Parathyroid adenoma (tissue), 2 donors: ENCODE results near the gene MMP11.
A peak's percentile ranks its signal among the peaks of the same experiment; 100 is the strongest.

Source experiments
- H2AFZ ChIP-seq: fragments of 300-600 bp; sonication (generic); one replicate; pipeline ENCODE4 v1.7.0; 2017; ENCODE audit warnings: antibody characterized with exemption, mild to moderate bottlenecking
- H3K27ac ChIP-seq: fragments of 300-600 bp; sonication (generic); one replicate; pipeline ENCODE4 v1.7.0; 2017
- H3K27me3 ChIP-seq: fragments of 300-600 bp; sonication (generic); one replicate; pipeline ENCODE4 v1.7.0; 2017; ENCODE audit warnings: low read length; ENCODE audit not compliant: control insufficient read depth, insufficient read depth
- H3K36me3 ChIP-seq: fragments of 300-600 bp; sonication (generic); one replicate; pipeline ENCODE4 v1.7.0; 2017; ENCODE audit warnings: low read length; ENCODE audit not compliant: control insufficient read depth, insufficient read depth
- H3K4me1 ChIP-seq: fragments of 300-600 bp; sonication (generic); one replicate; pipeline ENCODE4 v1.7.0; 2017; ENCODE audit warnings: control low read depth
- H3K4me2 ChIP-seq: fragments of 300-600 bp; sonication (generic); one replicate; pipeline ENCODE4 v1.7.0; 2017; ENCODE audit warnings: low read length
- H3K4me3 ChIP-seq: fragments of 300-600 bp; sonication (generic); one replicate; pipeline ENCODE4 v1.7.0; 2017; ENCODE audit warnings: low read depth, low read length
- H3K79me2 ChIP-seq: fragments of 300-600 bp; sonication (generic); one replicate; pipeline ENCODE4 v1.7.0; 2017; ENCODE audit warnings: control low read depth
- H3K9ac ChIP-seq: fragments of 300-600 bp; sonication (generic); one replicate; pipeline ENCODE4 v1.7.0; 2017; ENCODE audit warnings: mild to moderate bottlenecking
- H3K9me3 ChIP-seq: fragments of 300-600 bp; sonication (generic); one replicate; pipeline ENCODE4 v1.7.0; 2017; ENCODE audit warnings: low read length; ENCODE audit not compliant: control insufficient read depth
- TF ChIP-seq, protein P1 (sequence below): fragments of 300-600 bp; sonication (generic); IDR thresholded peaks from one replicate; pipeline ENCODE4 v1.7.0; 2017; ENCODE audit warnings: antibody characterized with exemption, mild to moderate bottlenecking
- donor health status: primary hyperparathyroidism.

MMP11 gene

DNA sequence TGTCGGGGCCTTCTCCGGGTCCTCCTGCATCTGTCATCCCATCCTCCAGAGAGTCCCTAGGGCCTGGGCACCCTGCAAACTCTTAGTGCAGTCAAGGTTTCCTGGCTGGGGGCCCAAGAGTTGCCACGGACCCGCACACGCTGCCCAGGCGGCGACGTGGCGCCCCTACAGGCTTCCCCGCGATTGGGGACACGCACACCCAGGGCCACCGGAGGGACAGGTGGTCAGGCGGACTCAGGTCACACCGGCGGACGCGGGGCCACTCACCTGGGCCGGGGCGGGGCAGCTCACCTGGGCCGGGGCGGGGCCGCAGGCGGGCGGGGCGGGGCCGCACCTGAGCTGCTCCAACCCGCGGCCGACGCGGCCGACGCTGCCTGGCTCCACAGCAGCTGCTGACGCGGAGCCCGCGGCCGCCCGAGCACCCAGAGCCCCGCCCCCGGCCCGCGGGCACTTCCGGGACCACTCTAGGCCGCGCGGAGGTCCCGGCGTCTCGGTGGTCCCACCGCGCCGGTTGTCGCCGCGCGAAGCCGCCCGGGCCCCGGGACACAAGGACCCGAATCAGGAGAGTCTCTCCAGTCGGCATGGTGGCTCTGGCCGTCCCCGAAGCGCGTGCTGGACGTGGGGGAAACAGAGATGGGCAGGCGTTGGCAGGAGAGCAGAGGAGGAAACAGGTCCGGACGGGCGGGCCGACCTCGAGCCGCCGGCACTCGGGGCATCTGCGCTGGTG is 21.8 kb upstream of the MMP11 start, which contains the start of gene ZNF70:
Gene ZNF70, minus strand, starts transcription at position 399 of the 727 bp plus-strand sequence. CDS start 5,972 bp downstream, outside the sequence.
- peaks cover 2% of the 10 kb centered on the region for H3K4me1 ChIP-seq
- no peaks in the 10 kb centered on the region for H3K9me3 ChIP-seq
- H3K27me3 ChIP-seq, result no peaks in the 10 kb centered on the region
- no peaks in the 10 kb centered on the region for H3K79me2 ChIP-seq
- peak within 1 kb of the TSS; percentile 98 for H3K4me2 ChIP-seq
- TF ChIP-seq, protein P1, sequence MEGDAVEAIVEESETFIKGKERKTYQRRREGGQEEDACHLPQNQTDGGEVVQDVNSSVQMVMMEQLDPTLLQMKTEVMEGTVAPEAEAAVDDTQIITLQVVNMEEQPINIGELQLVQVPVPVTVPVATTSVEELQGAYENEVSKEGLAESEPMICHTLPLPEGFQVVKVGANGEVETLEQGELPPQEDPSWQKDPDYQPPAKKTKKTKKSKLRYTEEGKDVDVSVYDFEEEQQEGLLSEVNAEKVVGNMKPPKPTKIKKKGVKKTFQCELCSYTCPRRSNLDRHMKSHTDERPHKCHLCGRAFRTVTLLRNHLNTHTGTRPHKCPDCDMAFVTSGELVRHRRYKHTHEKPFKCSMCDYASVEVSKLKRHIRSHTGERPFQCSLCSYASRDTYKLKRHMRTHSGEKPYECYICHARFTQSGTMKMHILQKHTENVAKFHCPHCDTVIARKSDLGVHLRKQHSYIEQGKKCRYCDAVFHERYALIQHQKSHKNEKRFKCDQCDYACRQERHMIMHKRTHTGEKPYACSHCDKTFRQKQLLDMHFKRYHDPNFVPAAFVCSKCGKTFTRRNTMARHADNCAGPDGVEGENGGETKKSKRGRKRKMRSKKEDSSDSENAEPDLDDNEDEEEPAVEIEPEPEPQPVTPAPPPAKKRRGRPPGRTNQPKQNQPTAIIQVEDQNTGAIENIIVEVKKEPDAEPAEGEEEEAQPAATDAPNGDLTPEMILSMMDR, result no peak
- peak within 1 kb of the TSS; percentile 90 for H2AFZ ChIP-seq
- no peaks in the 10 kb centered on the region for H3K36me3 ChIP-seq
- peak within 1 kb of the TSS; percentile 79 for H3K4me3 ChIP-seq
- peak within 1 kb of the TSS; percentile 21 for H3K9ac ChIP-seq
- peak within 1 kb of the TSS; percentile 85 for H3K27ac ChIP-seq

DNA sequence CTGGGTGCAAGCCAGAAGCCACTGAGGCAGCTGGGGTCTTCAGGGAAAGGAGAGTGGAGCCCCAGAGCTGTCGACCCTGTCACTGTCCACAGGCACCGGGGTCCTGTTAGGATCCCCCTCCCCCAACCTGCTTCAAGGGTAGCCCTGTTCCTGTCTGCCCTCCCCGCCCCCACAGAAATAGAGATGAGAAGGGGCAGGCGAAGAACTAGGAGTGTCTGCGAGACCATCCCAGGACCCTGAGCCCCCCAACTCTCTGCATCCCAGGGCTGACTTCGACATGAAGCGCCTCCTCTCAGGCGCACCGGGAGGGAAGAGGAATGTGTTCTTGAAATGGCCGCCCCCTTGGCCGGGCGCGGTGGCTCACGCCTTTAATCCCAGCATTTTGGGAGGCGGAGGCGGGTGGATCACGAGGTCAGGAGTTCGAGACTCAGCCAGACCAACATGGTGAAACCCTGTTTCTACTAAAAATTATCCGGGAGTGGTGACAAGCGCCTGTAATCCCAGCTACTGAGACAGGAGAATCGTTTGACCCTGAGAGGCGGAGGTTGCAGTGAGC is 21.1 kb upstream of the MMP11 start:
- peak overlapping the region; percentile 74 for H3K4me3 ChIP-seq
- peak overlapping the region; percentile 85 for H3K27ac ChIP-seq
- H3K4me2 ChIP-seq, result peak overlapping the region; percentile 94
- peak overlapping the region; percentile 90 for H2AFZ ChIP-seq
- peak overlapping the region; percentile 21 for H3K9ac ChIP-seq
- no peaks in the 10 kb centered on the region for H3K9me3 ChIP-seq
- H3K4me1 ChIP-seq, result peaks cover 2% of the 10 kb centered on the region
- H3K79me2 ChIP-seq, result no peaks in the 10 kb centered on the region
- no peaks in the 10 kb centered on the region for H3K36me3 ChIP-seq
- H3K27me3 ChIP-seq, result no peaks in the 10 kb centered on the region
- TF ChIP-seq, protein P1, result no peak

DNA sequence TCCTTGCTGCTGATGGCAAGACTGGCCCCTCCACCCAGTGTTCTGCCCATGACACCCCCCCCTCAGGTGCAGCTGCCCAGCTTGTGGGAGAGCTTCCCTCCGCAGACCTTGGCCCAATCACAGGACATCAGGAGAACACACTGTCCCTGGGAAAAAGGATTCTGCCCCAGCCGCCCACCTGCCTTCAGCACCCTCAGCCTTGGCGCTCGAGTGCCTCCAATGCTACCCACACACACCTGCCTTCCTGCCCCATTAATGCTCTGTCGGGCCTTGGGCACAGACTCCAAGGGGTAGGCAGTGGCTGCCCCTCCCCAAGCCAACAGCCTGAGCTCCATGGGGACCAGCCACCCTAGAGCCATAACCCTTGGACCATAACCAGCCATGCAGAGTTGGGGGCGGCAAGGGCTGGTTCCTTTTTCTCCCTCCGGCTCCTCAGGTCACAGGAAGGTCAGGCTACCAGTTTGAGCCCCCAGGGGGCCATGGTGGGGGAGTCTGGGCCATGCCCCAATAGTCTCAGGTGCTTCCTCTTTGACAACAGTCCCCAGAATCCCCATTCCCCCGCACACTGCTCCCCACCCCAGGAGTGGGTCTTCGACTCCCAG is 20.5 kb upstream of the MMP11 start:
- H3K9ac ChIP-seq, result no peak overlapping the region

DNA sequence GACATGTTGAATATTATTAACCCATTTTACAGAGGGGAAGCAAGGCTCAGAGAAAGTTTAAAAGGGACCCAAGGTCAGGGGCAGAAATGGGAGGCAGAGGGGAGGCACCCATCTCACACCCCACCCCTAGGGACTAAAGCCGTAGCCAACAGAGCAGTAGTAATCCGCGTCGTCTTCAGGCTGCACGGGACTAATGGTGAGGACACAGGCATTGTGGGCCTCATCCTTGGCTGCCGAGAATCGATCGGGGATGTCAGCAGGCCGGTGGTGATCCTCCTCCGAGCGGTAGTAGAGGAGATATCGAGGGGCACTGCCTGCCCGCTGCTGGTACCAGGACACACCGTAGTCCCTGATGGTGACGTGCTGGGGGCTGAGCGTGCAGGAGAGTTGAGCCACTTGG is 19.9 kb upstream of the MMP11 start:
- TF ChIP-seq, protein P1, result no peak
- Histone ChIP-seq H3K4me1 (peaks cover 2% of the 10 kb centered on the region), H3K79me2 (no peaks in the 10 kb centered on the region), H3K9me3 (no peaks in the 10 kb centered on the region), H3K9ac (no peak overlapping the region), H3K27ac (no peak overlapping the region), H3K4me3 (no peak overlapping the region), H3K36me3 (no peaks in the 10 kb centered on the region), H3K4me2 (no peak overlapping the region), H3K27me3 (no peaks in the 10 kb centered on the region), H2AFZ (no peak overlapping the region)

More for the DNA sequence above, 20.5 kb upstream of the MMP11 start:
- Histone ChIP-seq H3K27ac (no peak overlapping the region), H3K9me3 (no peaks in the 10 kb centered on the region), H3K4me3 (no peak overlapping the region), H3K4me2 (no peak overlapping the region), H3K27me3 (no peaks in the 10 kb centered on the region), H3K4me1 (peaks cover 2% of the 10 kb centered on the region), H2AFZ (no peak overlapping the region), H3K36me3 (no peaks in the 10 kb centered on the region), H3K79me2 (no peaks in the 10 kb centered on the region)
- TF ChIP-seq, protein P1, result no peak
